Stimulated activated CD8-positive, alpha-beta memory T cell treated with anti-CD3 and anti-CD28 coated beads, Interleukin-15, amount 100 ng/mL, for 4 hours (primary cell): ENCODE results near the gene EXOC1L.

ENCODE experiments used
- DNase-seq, 2 donors: peaks; one replicate each; pipeline ENCODE4 v3.0.0-alpha.2; 2020; ENCODE audit warnings: low read depth in 2 of 2

The EXOC1L gene

DNA sequence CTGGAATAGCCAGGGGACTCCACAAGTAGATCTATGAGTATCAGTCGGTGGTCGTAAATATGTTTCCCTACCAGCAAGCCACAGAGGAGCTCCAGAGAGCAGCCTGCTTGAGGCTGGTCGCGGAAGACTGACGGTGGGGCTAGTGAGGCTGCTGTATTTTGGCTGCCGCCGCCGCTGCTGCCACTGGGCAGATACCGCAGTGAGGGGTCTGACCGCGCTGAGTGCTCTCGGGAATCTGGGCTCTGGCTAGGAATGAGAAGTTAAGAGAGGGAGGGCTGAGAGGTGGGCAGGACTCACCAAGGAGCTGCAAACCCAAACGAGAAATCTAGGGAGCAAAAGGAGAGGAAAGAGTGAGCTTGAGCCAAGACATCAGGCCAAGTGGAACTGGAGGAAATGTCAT lies at the start of gene EXOC1L:
TSS of gene EXOC1L (plus strand) at position 157 of the 400 bp plus-strand sequence. CDS start at position 394, 237 bp downstream.
- no peak for DNase-seq

GRCh38 chr4:55770662-55771061 lies 48.9 kb upstream of the EXOC1L start:
- DNase-seq, result no peak

DNA sequence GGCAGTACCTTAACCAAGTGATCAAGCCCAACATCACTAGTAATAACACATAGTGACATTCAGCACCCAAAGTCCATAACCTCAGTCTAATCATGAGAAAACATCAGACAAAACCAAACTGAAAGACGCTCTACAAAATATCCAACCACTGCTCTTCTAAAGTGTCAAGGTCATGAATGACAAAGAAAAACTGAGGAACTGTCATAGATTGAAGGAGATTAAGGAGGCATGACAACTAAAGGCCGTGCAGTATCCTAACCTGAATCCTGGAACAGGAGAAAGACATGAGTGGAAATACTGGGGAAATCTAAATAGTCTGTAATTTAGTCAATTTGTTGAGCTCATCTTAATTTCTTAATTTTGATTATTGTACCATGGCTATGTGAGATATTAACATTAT lies 38.2 kb upstream of the EXOC1L start:
- DNase-seq, result no peak

DNA sequence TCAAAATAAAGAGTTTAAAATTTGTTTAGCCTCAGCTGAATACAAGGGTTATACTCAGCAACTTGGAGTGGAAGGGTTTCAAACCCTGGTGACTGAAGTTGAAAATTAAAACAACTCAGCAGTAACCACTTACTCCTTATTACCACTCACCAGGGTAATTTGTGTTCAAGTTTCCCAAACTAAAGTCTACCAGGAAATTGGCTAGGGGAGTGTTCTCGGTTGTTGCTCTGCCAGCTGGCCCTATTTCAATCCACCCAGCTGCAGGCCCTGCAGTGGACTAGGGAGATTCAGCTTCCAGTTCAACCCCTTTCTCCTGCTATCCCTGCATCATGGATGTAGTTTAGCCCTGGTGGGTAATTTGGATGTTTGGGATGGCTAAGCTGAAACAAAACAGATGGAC lies 37.8 kb upstream of the EXOC1L start:
- DNase-seq, result no peak

- DNase-seq, result no peak
These were observed 36.0 kb upstream of the EXOC1L start for GRCh38 chr4:55783584-55783983.

- no peak for DNase-seq
These were observed 34.8 kb upstream of the EXOC1L start for GRCh38 chr4:55784747-55785146.

- DNase-seq, result no peak
These were observed 27.9 kb upstream of the EXOC1L start for GRCh38 chr4:55791666-55792065.

GRCh38 chr4:55793479-55793878 lies 26.1 kb upstream of the EXOC1L start:
- no peak for DNase-seq

DNA sequence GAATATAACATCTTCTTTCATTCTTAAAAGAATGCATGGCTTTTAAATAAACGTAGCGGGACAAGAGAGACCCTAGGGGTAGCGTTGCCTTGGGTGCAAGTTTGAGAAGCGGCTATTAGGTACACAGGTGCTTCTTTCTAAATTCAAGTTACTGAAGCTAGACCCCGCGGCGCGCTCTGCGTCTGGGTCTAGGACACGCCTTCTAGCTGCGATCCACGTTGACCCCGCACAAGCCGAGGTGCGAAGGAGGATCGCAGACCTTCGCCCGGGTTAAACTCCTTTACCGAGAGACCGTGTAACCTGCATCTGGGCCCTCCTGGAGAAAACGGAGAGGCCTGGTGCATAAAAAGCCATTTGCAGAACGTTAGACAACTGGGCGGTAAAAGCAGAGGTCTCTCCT lies 25.5 kb upstream of the EXOC1L start:
- DNase-seq, result no peak

GRCh38 chr4:55795341-55795740 lies 24.2 kb upstream of the EXOC1L start:
- no peak for DNase-seq

- no peak for DNase-seq
These were observed 18.1 kb upstream of the EXOC1L start for GRCh38 chr4:55801498-55801897.

- DNase-seq, result no peak
These were observed 12.0 kb upstream of the EXOC1L start for GRCh38 chr4:55807556-55807955.

- no peak for DNase-seq
These were observed 11.4 kb upstream of the EXOC1L start for GRCh38 chr4:55808186-55808585.

DNA sequence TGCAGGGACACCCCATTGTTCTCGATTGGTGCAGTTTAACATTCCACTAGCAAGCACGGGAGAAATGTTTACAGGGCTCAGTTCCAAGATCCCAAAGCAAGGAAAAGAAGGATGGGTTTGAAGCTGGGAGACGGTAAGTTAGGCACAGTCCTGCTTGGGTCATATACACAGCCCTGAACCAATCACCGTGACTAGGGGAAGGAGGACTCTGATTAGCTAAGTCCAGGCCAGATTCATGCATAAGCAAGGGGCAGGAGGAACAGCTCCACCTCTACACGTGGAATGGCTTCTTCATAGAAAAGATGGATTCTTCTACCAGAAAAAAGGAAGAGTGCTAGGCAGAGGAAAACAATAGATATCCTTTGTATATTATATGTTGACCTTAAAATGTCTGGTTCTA lies 11.0 kb upstream of the EXOC1L start:
- no peak for DNase-seq

DNA sequence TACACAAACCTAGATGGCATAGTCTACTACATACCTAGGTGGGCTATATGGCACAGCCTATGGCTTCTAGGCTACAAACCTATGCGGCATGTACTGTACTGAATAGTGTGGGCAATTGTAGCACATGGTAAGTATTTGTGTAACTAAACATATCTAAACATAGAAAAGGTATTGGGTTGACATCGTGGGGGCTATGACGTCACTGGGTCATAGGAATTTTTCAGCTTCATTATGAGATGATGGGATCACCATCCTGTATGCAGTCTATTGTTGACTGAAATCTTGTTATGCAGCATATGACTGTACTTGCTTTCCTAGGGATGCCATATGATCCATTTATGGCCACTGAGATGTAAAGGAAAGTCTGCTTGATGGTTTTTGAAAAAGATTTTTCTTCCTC lies 1.9 kb upstream of the EXOC1L start:
- DNase-seq, result no peak

GRCh38 chr4:55820279-55820678 lies 689 bp downstream of the EXOC1L start:
- no peak for DNase-seq

GRCh38 chr4:55822329-55822728 lies 2.7 kb downstream of the EXOC1L start:
- no peak for DNase-seq

GRCh38 chr4:55824865-55825264 lies 5.3 kb downstream of the EXOC1L start:
- DNase-seq, result no peak

GRCh38 chr4:55826986-55827385 lies 7.4 kb downstream of the EXOC1L start:
- DNase-seq, result no peak

- no peak for DNase-seq
These were observed 8.0 kb downstream of the EXOC1L start for GRCh38 chr4:55827582-55827981.

GRCh38 chr4:55830048-55830447 lies 10.5 kb downstream of the EXOC1L start:
- no peak for DNase-seq

- DNase-seq, result no peak
These were observed 11.1 kb downstream of the EXOC1L start for GRCh38 chr4:55830716-55831115.

- DNase-seq, result no peak
These were observed 14.7 kb downstream of the EXOC1L start for GRCh38 chr4:55834086-55834795.

DNA sequence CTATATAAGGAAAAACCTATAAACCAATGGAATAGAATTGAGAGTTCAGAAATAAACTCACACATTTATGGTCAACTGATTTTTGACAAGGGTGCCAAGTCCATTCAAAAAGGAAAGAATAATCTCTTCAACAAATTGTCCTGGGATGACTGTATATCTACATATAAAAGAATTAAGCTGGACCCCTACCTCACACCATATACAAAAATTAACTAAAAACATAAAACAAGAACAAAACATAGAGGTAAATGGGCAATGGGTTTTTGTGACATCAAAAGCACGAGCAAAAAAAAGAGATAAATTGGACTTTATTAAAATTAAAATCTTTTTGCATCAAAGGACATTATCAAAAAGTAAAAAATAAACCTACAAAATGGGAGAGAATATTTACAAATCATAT lies 18.3 kb downstream of the EXOC1L start:
- no peak for DNase-seq
